Endothelial cell (in vitro differentiated cells): ENCODE measurements around the gene CCDC117. TPM values are rescaled to one million over a fixed set of nuclear protein-coding genes. Genes with fewer than 3 reads are reported as not detected.
"Not testable (repeated sequence)": the region's sequence is repeated elsewhere in the genome, so short reads cannot be mapped to it uniquely, and the experiment has no call there.

ENCODE experiments used
- DNase-seq: peaks from one replicate; pipeline ENCODE4 v3.0.0; 2021; ENCODE audit warnings: low spot score
- H3K27ac Mint-ChIP-seq: one replicate; pipeline ENCODE4 v1.8.0; 2021; ENCODE audit warnings: mixed read lengths, inconsistent platforms; ENCODE audit not compliant: unreplicated experiment
- H3K27me3 Mint-ChIP-seq: one replicate; pipeline ENCODE4 v1.8.0; 2021; ENCODE audit warnings: mild to moderate bottlenecking, moderate library complexity, mixed read lengths, inconsistent platforms; ENCODE audit not compliant: unreplicated experiment
- H3K36me3 Mint-ChIP-seq: one replicate; pipeline ENCODE4 v1.8.0; 2021; ENCODE audit warnings: mild to moderate bottlenecking, low read depth, mixed read lengths, inconsistent platforms; ENCODE audit not compliant: unreplicated experiment
- H3K4me1 Mint-ChIP-seq: one replicate; pipeline ENCODE4 v1.8.0; 2021; ENCODE audit warnings: mild to moderate bottlenecking, mixed read lengths, inconsistent platforms; ENCODE audit not compliant: unreplicated experiment
- H3K4me3 Mint-ChIP-seq: one replicate; pipeline ENCODE4 v1.8.0; 2021; ENCODE audit warnings: mild to moderate bottlenecking, mixed read lengths, inconsistent platforms; ENCODE audit not compliant: unreplicated experiment
- H3K9me3 Mint-ChIP-seq: one replicate; pipeline ENCODE4 v1.8.0; 2021; ENCODE audit warnings: mixed read lengths, inconsistent platforms; ENCODE audit not compliant: unreplicated experiment
- total RNA-seq: library from RNA; stranded (reverse); fragmentation: NEBNext Ultra II Directional; extraction: Animal tissue kit (Norgen Biotek cat#: 25700); gene quantifications from one replicate; pipeline ENCODE4 v1.2.1, GENCODE V29; 2021; ENCODE audit not compliant: unreplicated experiment
- TF ChIP-seq, protein P1 (sequence below): fragments of 200-600 bp; sonication (generic); IDR thresholded peaks from one replicate; pipeline ENCODE4 v1.5.0; 2021; ENCODE audit warnings: antibody characterized with exemption; ENCODE audit not compliant: unreplicated experiment

CCDC117 gene
- total RNA-seq, 1 donor from 2014 or later, result 21.9 TPM

DNA sequence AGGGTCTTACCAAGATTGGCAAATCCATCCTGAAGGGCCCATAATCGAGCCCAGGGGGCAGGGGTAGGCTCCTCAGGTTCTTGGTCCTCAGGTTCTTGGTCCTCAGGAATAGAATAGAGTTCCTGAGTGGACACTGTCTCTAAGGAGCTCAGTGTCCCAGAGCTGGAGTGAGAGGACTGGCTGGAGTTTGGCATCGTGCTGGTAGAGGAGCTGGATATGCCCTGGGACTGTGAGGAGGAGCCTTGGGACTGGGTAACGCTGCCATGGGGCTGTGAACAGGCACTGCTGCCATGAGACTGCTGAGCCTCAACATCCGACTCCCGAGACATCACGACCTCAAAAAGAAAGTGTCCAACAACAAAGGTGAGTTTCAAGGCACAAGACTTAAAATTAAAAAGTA, 38.1 kb upstream of the CCDC117 start:
- H3K27me3 Mint-ChIP-seq, result no peaks in the 10 kb centered on the region
- TF ChIP-seq, protein P1, sequence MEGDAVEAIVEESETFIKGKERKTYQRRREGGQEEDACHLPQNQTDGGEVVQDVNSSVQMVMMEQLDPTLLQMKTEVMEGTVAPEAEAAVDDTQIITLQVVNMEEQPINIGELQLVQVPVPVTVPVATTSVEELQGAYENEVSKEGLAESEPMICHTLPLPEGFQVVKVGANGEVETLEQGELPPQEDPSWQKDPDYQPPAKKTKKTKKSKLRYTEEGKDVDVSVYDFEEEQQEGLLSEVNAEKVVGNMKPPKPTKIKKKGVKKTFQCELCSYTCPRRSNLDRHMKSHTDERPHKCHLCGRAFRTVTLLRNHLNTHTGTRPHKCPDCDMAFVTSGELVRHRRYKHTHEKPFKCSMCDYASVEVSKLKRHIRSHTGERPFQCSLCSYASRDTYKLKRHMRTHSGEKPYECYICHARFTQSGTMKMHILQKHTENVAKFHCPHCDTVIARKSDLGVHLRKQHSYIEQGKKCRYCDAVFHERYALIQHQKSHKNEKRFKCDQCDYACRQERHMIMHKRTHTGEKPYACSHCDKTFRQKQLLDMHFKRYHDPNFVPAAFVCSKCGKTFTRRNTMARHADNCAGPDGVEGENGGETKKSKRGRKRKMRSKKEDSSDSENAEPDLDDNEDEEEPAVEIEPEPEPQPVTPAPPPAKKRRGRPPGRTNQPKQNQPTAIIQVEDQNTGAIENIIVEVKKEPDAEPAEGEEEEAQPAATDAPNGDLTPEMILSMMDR, result no peak
- H3K36me3 Mint-ChIP-seq, result peaks cover 9% of the 10 kb centered on the region
- no peak for DNase-seq
- no peak overlapping the region for H3K4me3 Mint-ChIP-seq
- H3K9me3 Mint-ChIP-seq, result no peaks in the 10 kb centered on the region
- no peak overlapping the region for H3K27ac Mint-ChIP-seq
- peaks cover 9% of the 10 kb centered on the region for H3K4me1 Mint-ChIP-seq

DNA sequence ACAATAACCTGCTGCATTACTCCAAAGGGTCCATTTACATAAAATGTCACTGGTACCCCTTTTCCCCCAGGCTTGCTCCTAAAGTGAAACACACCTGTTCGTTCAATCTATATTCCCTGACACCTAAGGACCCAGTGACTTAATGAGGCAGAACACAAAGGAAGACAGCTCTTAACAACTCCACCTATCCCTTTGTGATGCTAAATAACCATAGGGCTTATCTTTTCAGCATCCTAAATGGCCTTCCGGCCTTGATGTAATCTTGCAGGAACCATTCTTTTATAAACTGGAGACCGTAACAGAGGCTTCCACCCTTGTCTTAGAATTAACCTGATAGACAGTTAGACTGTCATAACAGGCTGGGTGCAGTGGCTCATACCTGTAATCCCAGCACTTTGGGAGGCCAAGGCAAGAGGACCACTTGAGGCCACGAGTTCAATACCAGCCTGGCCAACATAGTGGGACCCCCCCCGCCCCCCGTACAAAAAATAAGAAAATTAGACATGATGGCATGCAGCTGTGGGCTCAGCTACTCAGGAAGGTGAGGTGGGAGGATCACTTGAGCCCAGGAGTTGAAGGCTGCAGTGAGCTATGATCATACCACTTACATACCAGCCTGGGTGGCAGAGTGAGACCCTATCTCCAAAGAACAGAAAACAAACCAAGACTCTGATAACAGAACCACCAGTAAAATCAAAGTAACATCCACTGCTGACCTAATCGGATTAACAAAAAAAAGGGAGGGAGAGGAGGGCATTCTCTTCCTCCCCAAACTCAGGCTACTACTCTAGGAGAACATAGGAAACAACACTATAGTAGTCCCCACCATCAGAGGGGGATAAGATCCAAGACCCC, 36.0 kb upstream of the CCDC117 start:
- TF ChIP-seq, protein P1, result no peak
- Mint-ChIP-seq H3K36me3 (peaks cover 9% of the 10 kb centered on the region), H3K27me3 (peaks cover 5% of the 10 kb centered on the region), H3K4me3 (no peak overlapping the region), H3K4me1 (peaks cover 12% of the 10 kb centered on the region), H3K27ac (no peak overlapping the region), H3K9me3 (no peaks in the 10 kb centered on the region)
- no peak for DNase-seq

DNA sequence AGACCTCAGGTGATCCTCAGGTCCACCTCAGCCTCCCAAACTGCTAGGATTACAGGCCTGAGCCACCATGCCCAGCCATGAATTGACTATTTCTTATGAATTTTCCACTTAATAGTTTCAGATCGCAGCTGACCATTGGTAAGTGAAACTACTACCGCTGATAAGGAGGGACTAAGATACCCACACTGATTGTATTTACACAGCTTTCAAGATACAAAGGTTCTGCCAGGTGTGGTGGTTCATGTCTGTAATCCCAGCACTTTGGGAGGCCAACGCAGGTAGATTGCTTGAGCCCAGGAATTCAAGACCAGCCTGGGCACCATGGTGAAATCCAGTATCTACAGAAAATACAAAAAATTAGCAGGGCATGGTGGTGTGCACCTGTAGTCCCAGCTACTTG, 34.8 kb upstream of the CCDC117 start:
- Mint-ChIP-seq H3K4me1 (peaks cover 19% of the 10 kb centered on the region), H3K27me3 (peaks cover 6% of the 10 kb centered on the region), H3K36me3 (peaks cover 9% of the 10 kb centered on the region), H3K4me3 (no peak overlapping the region), H3K27ac (no peak overlapping the region), H3K9me3 (no peaks in the 10 kb centered on the region)
- TF ChIP-seq, protein P1, result no peak
- no peak for DNase-seq

DNA sequence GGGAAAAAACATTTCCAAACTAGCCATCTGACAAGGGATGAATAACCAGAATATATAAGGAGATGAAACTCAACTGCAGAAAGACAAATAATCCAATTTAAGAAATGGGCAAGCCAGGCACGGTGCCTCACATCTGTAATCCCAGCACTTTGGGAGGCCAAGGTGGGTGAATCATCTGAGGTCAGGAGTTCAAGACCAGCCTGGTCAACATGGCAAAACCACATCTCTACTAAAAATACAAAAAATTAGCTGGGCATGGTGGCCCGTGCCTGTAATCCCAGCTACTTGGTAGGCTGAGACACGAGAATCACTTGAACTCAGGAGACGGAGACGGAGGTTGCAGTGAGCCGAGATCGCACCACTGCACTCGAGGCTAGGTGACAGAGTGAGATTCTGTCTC, 33.6 kb upstream of the CCDC117 start:
- H3K4me1 Mint-ChIP-seq, result peaks cover 29% of the 10 kb centered on the region
- not testable (repeated sequence) for DNase-seq, H3K27ac Mint-ChIP-seq, H3K27me3 Mint-ChIP-seq, H3K4me3 Mint-ChIP-seq, H3K9me3 Mint-ChIP-seq, H3K36me3 Mint-ChIP-seq

DNA sequence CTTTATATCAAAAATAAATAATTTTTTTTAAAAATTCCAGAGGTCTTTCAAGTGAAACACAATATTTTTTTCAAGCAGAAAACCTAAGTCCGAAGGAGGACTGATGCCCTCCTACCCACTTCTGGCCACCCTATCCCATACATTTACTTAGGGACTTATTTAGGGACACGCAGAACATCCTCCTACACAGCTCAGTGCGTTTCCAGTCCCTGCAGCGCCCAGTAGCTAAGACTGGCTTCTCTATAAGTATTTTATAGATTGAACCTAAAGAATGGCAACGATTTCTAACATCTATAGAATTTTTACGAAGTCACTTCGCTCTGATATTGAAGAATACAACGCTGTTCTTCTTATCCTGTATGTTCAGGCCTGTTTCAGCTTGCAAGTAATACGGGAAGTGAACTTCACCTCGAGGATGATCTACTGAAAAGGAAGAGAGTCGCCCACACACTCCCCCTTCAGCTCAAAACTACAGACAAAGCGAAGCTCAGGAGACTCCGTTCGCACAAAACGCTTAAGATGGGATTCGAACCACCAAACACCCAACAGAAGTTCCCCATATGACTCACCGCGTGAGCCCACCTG, 31.2 kb upstream of the CCDC117 start:
- Mint-ChIP-seq H3K4me3 (peak overlapping the region; percentile 91), H3K27ac (peak overlapping the region; percentile 80), H3K4me1 (peaks cover 25% of the 10 kb centered on the region), H3K36me3 (peaks cover 3% of the 10 kb centered on the region), H3K9me3 (no peaks in the 10 kb centered on the region), H3K27me3 (peaks cover 6% of the 10 kb centered on the region)
- TF ChIP-seq, protein P1, result no peak
- DNase-seq, result no peak
